GM04503 (cell line): ENCODE measurements around the gene RPS19BP1.
A peak's percentile ranks its signal among the peaks of the same experiment; 100 is the strongest.
"Not testable (repeated sequence)": the region's sequence is repeated elsewhere in the genome, so short reads cannot be mapped to it uniquely, and the experiment has no call there.

Experiments
- DNase-seq: peaks from one replicate; pipeline ENCODE4 v3.0.0-alpha.2; 2012; ENCODE audit warnings: low read depth

Gene RPS19BP1

GRCh38 chr22:39528681-39529486 lies 3.7 kb downstream of the RPS19BP1 start:
- no peak for DNase-seq

- no peak for DNase-seq
Observed at GRCh38 chr22:39528080-39528661, 4.4 kb downstream of the RPS19BP1 start.

- DNase-seq = no peak
Observed at GRCh38 chr22:39527481-39527961, 5.0 kb downstream of the RPS19BP1 start.

GRCh38 chr22:39526736-39527171 lies 5.8 kb downstream of the RPS19BP1 start:
- DNase-seq = no peak

GRCh38 chr22:39525658-39525975 lies 6.9 kb downstream of the RPS19BP1 start:
- no peak for DNase-seq

- DNase-seq = no peak
Observed at GRCh38 chr22:39524753-39525657, 7.5 kb downstream of the RPS19BP1 start.

GRCh38 chr22:39524089-39524752 lies 8.3 kb downstream of the RPS19BP1 start:
- no peak for DNase-seq

- DNase-seq = no peak
Observed at GRCh38 chr22:39522567-39523300, 9.8 kb downstream of the RPS19BP1 start.

GRCh38 chr22:39522091-39522490 lies 10.5 kb downstream of the RPS19BP1 start:
- not testable (repeated sequence) for DNase-seq

- not testable (repeated sequence) for DNase-seq
Observed at GRCh38 chr22:39521106-39521885, 11.3 kb downstream of the RPS19BP1 start.

- DNase-seq = peak; percentile 96
Observed at GRCh38 chr22:39520226-39521105, 12.1 kb downstream of the RPS19BP1 start, which contains the start of gene ATF4. ATF4 (plus strand) TSS chr22:39520562; CDS start chr22:39521446, 884 bp downstream.

GRCh38 chr22:39519681-39520225 lies 12.8 kb downstream of the RPS19BP1 start:
- no peak for DNase-seq

- DNase-seq = no peak
Observed at GRCh38 chr22:39518996-39519680, 13.4 kb downstream of the RPS19BP1 start.

GRCh38 chr22:39518144-39518786 lies 14.3 kb downstream of the RPS19BP1 start:
- no peak for DNase-seq

- DNase-seq = no peak
Observed at GRCh38 chr22:39517470-39517869, 15.1 kb downstream of the RPS19BP1 start.

GRCh38 chr22:39515266-39516050 lies 17.1 kb downstream of the RPS19BP1 start:
- DNase-seq = no peak

GRCh38 chr22:39514373-39514973 lies 18.1 kb downstream of the RPS19BP1 start:
- no peak for DNase-seq
